ENCODE measurements around the gene ABCA3.
"Not testable (repeated sequence)": the region's sequence is repeated elsewhere in the genome, so short reads cannot be mapped to it uniquely, and the experiment has no call there.

The ABCA3 gene

GRCh38 chr16:2252806-2253148, 87.8 kb downstream of the ABCA3 start:
- DNase-seq (ENCODE audit: low spot score) = no peak

- DNase-seq (ENCODE audit: low spot score) = peak; percentile 95
These were observed 89.0 kb downstream of the ABCA3 start, which contains the start of gene ECI1 for GRCh38 chr16:2251296-2252111. Gene ECI1 (minus strand): TSS chr16:2251587. CDS start chr16:2251566, 21 bp downstream.

- no peak for DNase-seq (ENCODE audit: low spot score)
These were observed 89.8 kb downstream of the ABCA3 start for GRCh38 chr16:2250652-2251295.

- DNase-seq (ENCODE audit: low spot score) = no peak
These were observed 94.1 kb downstream of the ABCA3 start for GRCh38 chr16:2246301-2246885.

- DNase-seq (ENCODE audit: low spot score) = no peak
These were observed 95.4 kb downstream of the ABCA3 start for GRCh38 chr16:2244926-2245795.

- DNase-seq (ENCODE audit: low spot score) = no peak
These were observed 96.2 kb downstream of the ABCA3 start for GRCh38 chr16:2244301-2244700.

GRCh38 chr16:2243781-2244180, 96.7 kb downstream of the ABCA3 start:
- no peak for DNase-seq (ENCODE audit: low spot score)

GRCh38 chr16:2243031-2243528, 97.4 kb downstream of the ABCA3 start:
- DNase-seq (ENCODE audit: low spot score) = no peak

- DNase-seq (ENCODE audit: low spot score) = no peak
These were observed 97.9 kb downstream of the ABCA3 start for GRCh38 chr16:2242598-2242997.

- DNase-seq (ENCODE audit: low spot score) = not testable (repeated sequence)
These were observed 100.2 kb downstream of the ABCA3 start for GRCh38 chr16:2240331-2240730.

- no peak for DNase-seq (ENCODE audit: low spot score)
These were observed 101.5 kb downstream of the ABCA3 start for GRCh38 chr16:2238838-2239675.

- DNase-seq (ENCODE audit: low spot score) = no peak
These were observed 102.2 kb downstream of the ABCA3 start for GRCh38 chr16:2238150-2238837.

GRCh38 chr16:2237493-2238149, 102.9 kb downstream of the ABCA3 start:
- DNase-seq (ENCODE audit: low spot score) = no peak

GRCh38 chr16:2237102-2237482, 103.4 kb downstream of the ABCA3 start:
- DNase-seq (ENCODE audit: low spot score) = no peak

- no peak for DNase-seq (ENCODE audit: low spot score)
These were observed 104.0 kb downstream of the ABCA3 start, which contains the start of gene DNASE1L2 for GRCh38 chr16:2236337-2237101. Gene DNASE1L2 (plus strand): TSS chr16:2236444. CDS start chr16:2236817, 373 bp downstream.

GRCh38 chr16:2235695-2236336, 104.7 kb downstream of the ABCA3 start:
- DNase-seq (ENCODE audit: low spot score) = no peak

GRCh38 chr16:2235234-2235651, 105.3 kb downstream of the ABCA3 start:
- no peak for DNase-seq (ENCODE audit: low spot score)

GRCh38 chr16:2234813-2235170, 105.7 kb downstream of the ABCA3 start:
- DNase-seq (ENCODE audit: low spot score) = no peak
